GM12874 (cell line): ENCODE measurements around the gene TASP1.

Experiments used
- TF ChIP-seq, protein P1 (sequence below): IDR thresholded peaks from 2 replicates; pipeline ENCODE4 v1.5.1; 2011; ENCODE audit warnings: low read depth, mild to moderate bottlenecking, control low read depth, low read length, moderate library complexity; ENCODE audit not compliant: insufficient read depth

The TASP1 gene

GRCh38 chr20:13424174-13424833, 214.4 kb downstream of the TASP1 start:
- TF ChIP-seq, protein P1, sequence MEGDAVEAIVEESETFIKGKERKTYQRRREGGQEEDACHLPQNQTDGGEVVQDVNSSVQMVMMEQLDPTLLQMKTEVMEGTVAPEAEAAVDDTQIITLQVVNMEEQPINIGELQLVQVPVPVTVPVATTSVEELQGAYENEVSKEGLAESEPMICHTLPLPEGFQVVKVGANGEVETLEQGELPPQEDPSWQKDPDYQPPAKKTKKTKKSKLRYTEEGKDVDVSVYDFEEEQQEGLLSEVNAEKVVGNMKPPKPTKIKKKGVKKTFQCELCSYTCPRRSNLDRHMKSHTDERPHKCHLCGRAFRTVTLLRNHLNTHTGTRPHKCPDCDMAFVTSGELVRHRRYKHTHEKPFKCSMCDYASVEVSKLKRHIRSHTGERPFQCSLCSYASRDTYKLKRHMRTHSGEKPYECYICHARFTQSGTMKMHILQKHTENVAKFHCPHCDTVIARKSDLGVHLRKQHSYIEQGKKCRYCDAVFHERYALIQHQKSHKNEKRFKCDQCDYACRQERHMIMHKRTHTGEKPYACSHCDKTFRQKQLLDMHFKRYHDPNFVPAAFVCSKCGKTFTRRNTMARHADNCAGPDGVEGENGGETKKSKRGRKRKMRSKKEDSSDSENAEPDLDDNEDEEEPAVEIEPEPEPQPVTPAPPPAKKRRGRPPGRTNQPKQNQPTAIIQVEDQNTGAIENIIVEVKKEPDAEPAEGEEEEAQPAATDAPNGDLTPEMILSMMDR = no peak

DNA sequence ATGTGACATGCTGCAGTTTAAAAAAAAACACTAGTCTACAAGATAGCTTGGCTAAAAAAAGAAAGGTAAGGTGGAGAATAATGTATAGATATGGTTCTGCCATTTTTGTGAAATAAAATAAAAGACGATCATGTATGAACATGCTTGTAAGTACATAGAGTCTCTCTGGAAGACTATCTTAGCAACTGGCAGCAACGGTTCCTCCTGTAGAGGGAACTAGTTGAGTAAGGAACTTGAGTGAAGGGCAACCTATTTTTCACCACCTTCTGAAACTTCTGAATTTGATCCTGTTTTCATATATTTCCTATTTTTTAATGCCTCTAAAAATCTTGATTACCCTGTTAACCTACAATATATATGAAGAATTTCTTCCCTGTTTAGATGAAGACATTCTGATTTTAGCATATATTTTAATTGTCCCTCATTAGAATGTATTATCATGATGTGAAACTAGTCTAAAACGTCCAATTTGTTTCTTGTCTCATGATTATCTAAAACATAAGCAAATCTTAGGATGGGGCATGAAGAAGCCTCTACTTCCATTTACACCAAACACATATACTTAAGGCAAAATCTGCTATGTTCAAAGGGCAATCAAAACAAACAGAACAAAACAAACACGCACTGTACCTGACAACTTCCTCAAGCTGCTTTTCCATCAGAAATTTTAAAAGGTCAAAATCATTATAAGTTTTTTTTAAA, 215.1 kb downstream of the TASP1 start:
- TF ChIP-seq, protein P1 = no peak

DNA sequence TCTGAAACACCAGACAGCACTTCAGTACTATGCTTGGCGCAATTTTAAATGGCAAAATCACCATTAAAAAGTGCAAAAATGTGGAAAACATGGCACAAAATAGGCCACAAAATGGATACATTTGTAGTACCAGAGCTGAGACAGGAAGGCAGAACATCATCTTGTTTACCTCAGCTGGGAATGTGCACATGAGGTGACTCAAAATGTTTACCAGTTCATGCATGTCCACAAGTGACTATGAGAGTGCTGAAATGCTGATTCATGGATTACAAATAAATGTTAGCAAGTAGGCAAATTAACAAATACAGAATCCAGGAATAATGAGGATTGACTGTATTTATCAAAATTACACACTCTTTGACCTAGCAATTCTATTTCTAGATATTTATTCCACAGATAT, 216.1 kb downstream of the TASP1 start:
- TF ChIP-seq, protein P1 = no peak

GRCh38 chr20:13420625-13421024, 218.1 kb downstream of the TASP1 start:
- TF ChIP-seq, protein P1 = no peak

DNA sequence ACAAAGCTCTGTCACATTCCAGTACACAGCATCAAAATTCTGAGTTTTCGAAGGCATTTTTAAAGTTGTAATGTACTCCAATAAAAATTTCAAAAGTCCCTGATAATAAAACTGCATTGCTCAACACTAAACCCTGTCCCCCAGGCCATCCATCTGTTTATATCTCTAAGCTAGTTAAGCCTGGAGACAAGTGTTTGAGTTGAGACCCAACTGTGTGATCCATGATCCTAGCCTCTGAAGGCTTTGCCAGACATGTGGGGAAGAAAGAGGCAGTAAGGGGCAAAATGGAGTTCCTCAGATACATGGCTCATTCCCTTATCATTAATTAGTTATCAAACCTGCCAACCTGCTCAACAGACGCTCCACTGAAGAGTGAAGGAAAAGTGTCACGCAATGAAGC, 219.3 kb downstream of the TASP1 start:
- TF ChIP-seq, protein P1 = no peak

GRCh38 chr20:13418263-13419229, 220.2 kb downstream of the TASP1 start:
- TF ChIP-seq, protein P1 = no peak

DNA sequence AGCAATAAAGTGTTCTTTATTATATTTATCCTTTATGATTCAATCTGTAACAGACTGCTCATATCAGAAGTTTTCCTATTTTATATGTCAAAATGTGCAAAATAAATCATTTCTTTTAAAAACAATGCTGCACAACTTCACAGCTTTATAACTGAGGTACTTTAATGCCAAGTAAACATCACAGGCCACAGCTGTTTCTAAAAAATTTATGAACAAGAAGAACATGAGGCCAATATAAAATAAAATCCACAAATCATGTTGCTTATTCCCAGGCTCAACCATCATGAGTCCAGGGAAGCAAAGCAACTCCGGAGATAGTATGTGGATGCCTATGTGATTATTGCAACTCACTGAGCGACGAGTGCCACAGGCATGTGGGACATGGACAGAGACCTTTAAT, 222.2 kb downstream of the TASP1 start:
- TF ChIP-seq, protein P1 = no peak
